Measurements from ENCODE around the gene CNST. TPM values are rescaled to one million over a fixed set of nuclear protein-coding genes. Genes with fewer than 3 reads are reported as not detected.

CNST gene
- total and polyA plus RNA-seq, 9 of the 15 experiments (the other 6 are each of a cell fraction or from before 2014, with no cell fraction given): 17.0 to 55.3 (median 30.8) TPM

DNA sequence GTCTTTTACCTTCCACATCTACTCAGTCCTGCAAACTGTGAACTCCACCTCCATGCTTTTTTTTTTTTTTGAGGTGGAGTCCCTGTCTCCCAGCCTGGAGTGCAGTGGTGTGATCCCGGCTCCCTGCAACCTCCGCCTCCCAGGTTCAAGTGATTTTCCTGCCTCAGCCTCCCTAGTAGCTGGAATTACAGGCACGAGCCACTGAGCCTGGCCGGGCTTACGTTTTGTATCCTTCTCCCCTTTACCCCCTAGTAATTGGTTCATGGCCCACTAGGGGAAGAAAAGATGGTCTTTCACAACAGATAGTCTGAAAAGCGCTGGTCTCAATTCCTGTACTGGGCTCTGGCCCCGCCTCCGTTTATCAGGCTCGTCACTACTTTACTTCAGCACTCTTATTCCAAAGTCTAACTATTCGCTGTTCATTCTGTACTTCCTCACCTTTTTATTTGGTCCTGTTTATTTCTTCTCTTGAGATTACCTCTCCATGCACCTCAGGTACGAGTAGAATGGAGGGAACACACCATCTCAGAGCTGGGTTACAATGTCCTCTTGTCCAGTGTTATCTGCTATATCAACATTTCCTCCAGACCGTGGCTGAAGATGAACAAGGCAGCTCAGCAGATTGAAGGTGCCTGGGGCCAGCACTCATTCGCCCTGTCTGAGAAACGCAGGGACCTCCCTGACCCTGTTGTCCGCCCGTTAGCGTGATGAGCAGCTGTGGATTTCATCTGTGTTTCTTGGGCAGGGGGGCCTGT lies 16.2 kb downstream of the CNST start (continued):
- TF ChIP-seq ZNF407 (IDR thresholded peaks at IDR 0.05; ENCODE audit: low read depth): no peak
- no peak for TF ChIP-seq ZNF277 (CRISPR knock-in tag; IDR thresholded peaks at IDR 0.05; ENCODE audit: borderline replicate concordance)
- no peak for TF ChIP-seq NFIX (CRISPR knock-in tag; IDR thresholded peaks at IDR 0.05; ENCODE audit: low read depth)
- no peak for TF ChIP-seq PRMT5 (CRISPR knock-in tag; IDR thresholded peaks at IDR 0.05)
- no peak for TF ChIP-seq ZNF586 (CRISPR knock-in tag; conservative IDR thresholded peaks at IDR 0.05)
- no peak for TF ChIP-seq L3MBTL2 (IDR thresholded peaks at IDR 0.05)
- no peak for TF ChIP-seq FUS (optimal IDR thresholded peaks at IDR 0.05; ENCODE audit: low read depth, low read length)
- TF ChIP-seq CREBBP (IDR thresholded peaks at IDR 0.05; ENCODE audit: low read depth, low read length): no peak
- 0 out of 2 replicates have a peak, but pooled peaks have one; percentile 4 for TF ChIP-seq ELF4 (CRISPR knock-in tag; IDR thresholded peaks at IDR 0.05)
- no peak for TF ChIP-seq KLF6 (CRISPR knock-in tag; IDR thresholded peaks at IDR 0.05; ENCODE audit: borderline replicate concordance)
- no peak for TF ChIP-seq TCFL5 (CRISPR knock-in tag; conservative IDR thresholded peaks at IDR 0.05)
- no peak for TF ChIP-seq EZH2 (IDR thresholded peaks at IDR 0.05; ENCODE audit: borderline replicate concordance, low read depth, low read length)
- TF ChIP-seq GABPB1 (CRISPR knock-in tag; IDR thresholded peaks at IDR 0.05): no peak
- no peak for TF ChIP-seq NFYB (IDR thresholded peaks at IDR 0.05; ENCODE audit: extremely low read depth, insufficient read length)
- no peak for TF ChIP-seq LARP7 (IDR thresholded peaks at IDR 0.05)
- TF ChIP-seq POLR2A (conservative IDR thresholded peaks at IDR 0.05): no peak
- TF ChIP-seq ZNF589 (CRISPR knock-in tag; IDR thresholded peaks at IDR 0.05; ENCODE audit: low read depth): no peak; the same call in 1 of the 2 replicates
- TF ChIP-seq ESRRB (CRISPR knock-in tag; IDR thresholded peaks at IDR 0.05; ENCODE audit: borderline replicate concordance): no peak

Data from K562 (cell line).